GM19239 (cell line): ENCODE measurements around the gene C6orf62.
"Not testable (repeated sequence)": the region's sequence is repeated elsewhere in the genome, so short reads cannot be mapped to it uniquely, and the experiment has no call there.

ENCODE experiments used
- DNase-seq: peaks from one replicate; pipeline ENCODE4 v3.0.0; 2011; ENCODE audit warnings: low spot score; ENCODE audit not compliant: insufficient read length
- FAIRE-seq: peaks from 2 replicates; lab custom pipeline; 2011; peaks lifted over from hg19 to GRCh38; lab: Jason Lieb, UNC

C6orf62 gene

DNA sequence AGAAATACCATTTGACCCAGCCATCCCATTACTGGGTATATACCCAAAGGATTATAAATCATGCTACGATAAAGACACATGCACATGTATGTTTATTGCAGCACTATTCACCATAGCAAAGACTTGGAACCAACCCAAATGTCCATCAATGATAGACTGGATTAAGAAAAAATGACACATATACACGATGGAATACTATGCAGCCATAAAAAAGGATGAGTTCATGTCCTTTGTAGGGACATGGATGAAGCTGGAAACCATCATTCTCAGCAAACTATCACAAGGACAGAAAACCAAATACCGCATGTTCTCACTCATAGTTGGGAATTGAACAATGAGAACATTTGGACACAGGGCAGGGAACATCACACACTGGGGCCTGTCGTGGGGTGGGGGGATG is 47.9 kb downstream of the C6orf62 start:
- not testable (repeated sequence) for FAIRE-seq, DNase-seq

GRCh38 chr6:24670492-24670891 is 48.5 kb downstream of the C6orf62 start:
- DNase-seq, FAIRE-seq: not testable (repeated sequence)

GRCh38 chr6:24668997-24669361 is 50.0 kb downstream of the C6orf62 start:
- no peak for DNase-seq
- no peak for FAIRE-seq

DNA sequence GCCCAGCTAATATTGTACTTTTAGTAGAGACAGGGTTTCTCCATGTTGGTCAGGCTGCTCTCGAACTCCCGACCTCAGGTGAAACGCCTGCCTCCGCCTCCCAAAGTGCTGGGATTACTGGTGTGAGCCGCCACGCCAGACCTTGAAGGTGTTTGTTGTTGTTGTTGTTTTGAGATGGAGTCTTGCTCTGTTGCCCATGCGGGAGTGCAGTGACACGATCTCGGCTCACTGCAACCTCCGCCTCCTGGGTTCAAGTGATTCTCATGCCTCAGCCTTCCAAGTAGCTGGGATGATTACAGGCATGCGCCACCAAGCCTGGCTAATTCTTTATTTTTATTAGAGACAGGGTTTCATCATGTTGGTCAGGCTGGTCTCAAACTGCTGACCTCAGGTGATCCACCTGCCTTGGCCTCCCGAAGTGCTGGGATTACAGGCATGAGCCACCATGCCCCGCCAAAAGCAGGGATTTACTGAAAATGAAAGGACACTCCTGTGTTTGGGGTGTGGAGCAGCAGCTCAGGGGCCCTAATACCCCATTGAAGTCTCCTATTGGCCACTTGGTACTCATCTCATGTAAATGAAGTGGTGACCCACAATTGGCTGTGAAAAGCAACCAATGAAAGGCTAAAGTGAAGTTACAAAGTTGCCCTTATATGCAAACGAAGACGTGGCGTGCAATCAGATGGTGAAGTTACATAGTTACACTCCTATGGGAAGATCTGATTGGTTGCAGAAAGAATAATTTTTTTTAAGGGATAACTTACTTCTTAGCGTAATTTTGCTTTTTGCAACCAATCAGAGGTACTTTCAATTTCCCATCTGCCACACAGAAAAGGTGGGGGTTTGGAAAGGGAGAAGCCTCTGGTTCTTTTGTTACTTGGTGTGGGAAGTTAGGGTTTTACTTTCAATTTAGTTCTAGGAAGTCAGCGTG is 50.6 kb downstream of the C6orf62 start:
- not testable (repeated sequence) for DNase-seq

GRCh38 chr6:24667378-24667803 is 51.6 kb downstream of the C6orf62 start:
- DNase-seq (no peak), FAIRE-seq (no peak)

More for the DNA sequence above, 50.6 kb downstream of the C6orf62 start:
- not testable (repeated sequence) for FAIRE-seq

- FAIRE-seq (peak; percentile 86), DNase-seq (peak; percentile 65)
Observed at GRCh38 chr6:24666641-24667377, 52.1 kb downstream of the C6orf62 start, which contains the start of the genes ACOT13 and TDP2. Gene ACOT13, plus strand, starts transcription at chr6:24667077. Its CDS starts 187 bp downstream, at chr6:24667264. Gene TDP2, minus strand, starts transcription at chr6:24666899. Its CDS starts 37 bp downstream, at chr6:24666862.

- no peak for FAIRE-seq
Observed at GRCh38 chr6:24666097-24666640, 52.8 kb downstream of the C6orf62 start.

GRCh38 chr6:24664046-24664987 is 54.6 kb downstream of the C6orf62 start:
- DNase-seq (no peak), FAIRE-seq (no peak)

More at GRCh38 chr6:24666097-24666640, 52.8 kb downstream of the C6orf62 start:
- DNase-seq, result no peak

- DNase-seq (no peak), FAIRE-seq (no peak)
Observed at GRCh38 chr6:24663189-24663588, 55.8 kb downstream of the C6orf62 start.

GRCh38 chr6:24662236-24662635 is 56.7 kb downstream of the C6orf62 start:
- FAIRE-seq (no peak), DNase-seq (no peak)

- not testable (repeated sequence) for DNase-seq, FAIRE-seq
Observed at GRCh38 chr6:24661759-24662158, 57.2 kb downstream of the C6orf62 start.

DNA sequence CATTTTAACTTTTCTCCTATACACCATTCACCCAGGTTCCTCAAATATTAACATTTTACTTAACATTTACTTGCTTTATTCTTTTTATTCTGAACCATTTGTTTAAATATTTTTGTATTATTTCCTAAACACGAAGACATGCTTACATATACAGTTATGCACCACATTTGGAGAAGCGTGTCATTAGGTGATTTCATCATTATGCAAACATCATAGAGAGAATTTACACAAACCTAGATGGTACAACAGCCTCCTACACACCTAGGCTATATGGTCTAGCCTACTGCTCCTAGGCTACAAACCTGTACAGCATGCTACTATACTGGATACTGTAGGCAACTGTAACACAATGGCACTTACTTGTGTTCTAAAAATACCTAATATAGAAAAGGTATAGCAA is 58.8 kb downstream of the C6orf62 start:
- DNase-seq (no peak), FAIRE-seq (no peak)

- no peak for DNase-seq
- no peak for FAIRE-seq
Observed at GRCh38 chr6:24659561-24659960, 59.4 kb downstream of the C6orf62 start.

GRCh38 chr6:24658573-24659560 is 60.1 kb downstream of the C6orf62 start:
- no peak for FAIRE-seq

GRCh38 chr6:24655215-24655614 is 63.7 kb downstream of the C6orf62 start:
- FAIRE-seq, result no peak
- DNase-seq, result no peak

More at GRCh38 chr6:24658573-24659560, 60.1 kb downstream of the C6orf62 start:
- DNase-seq, result no peak
